MCF 10A (cell line): ENCODE results near the gene SMIM36. TPM values are rescaled to one million over a fixed set of nuclear protein-coding genes. Genes with fewer than 3 reads are reported as not detected.

Experiments used
- BruUV-seq: library from RNA; stranded (reverse); fragments of 400-500 nt; replicated peaks from 2 replicates; lab custom pipeline; 2021; lab: Mats Ljungman, UMichigan
- CTCF ChIA-PET: fragments of 300-600 bp; sonication (Branson Sonifier 250); formaldehyde crosslinking; extraction: SDS; loops from one replicate; lab custom pipeline; 2021; ENCODE audit warnings: antibody characterized with exemption, inconsistent platforms; lab: Yijun Ruan, JAX
- POLR2A ChIA-PET: fragments of 300-600, 350-650 bp; sonication (Branson Sonifier 250); formaldehyde crosslinking; extraction: SDS; loops from one replicate; lab custom pipeline; 2020; ENCODE audit warnings: antibody characterized with exemption, inconsistent platforms; lab: Yijun Ruan, JAX
- DNase-seq: peaks from one replicate; pipeline ENCODE4 v3.0.0-alpha.2; 2018; ENCODE audit not compliant: unreplicated experiment
- H3K27ac Mint-ChIP-seq: one replicate; pipeline ENCODE4 v1.8.0; 2022; ENCODE audit warnings: mild to moderate bottlenecking, low read depth, mixed read lengths; ENCODE audit not compliant: unreplicated experiment
- H3K27me3 Mint-ChIP-seq: one replicate; pipeline ENCODE4 v1.8.0; 2022; ENCODE audit warnings: mixed read lengths; ENCODE audit not compliant: insufficient read depth, unreplicated experiment
- H3K36me3 Mint-ChIP-seq: one replicate; pipeline ENCODE4 v1.8.0; 2022; ENCODE audit warnings: mild to moderate bottlenecking, moderate library complexity, mixed read lengths; ENCODE audit not compliant: insufficient read depth, unreplicated experiment
- H3K4me1 Mint-ChIP-seq: one replicate; pipeline ENCODE4 v1.8.0; 2022; ENCODE audit warnings: mixed read lengths; ENCODE audit not compliant: insufficient read depth, unreplicated experiment
- H3K4me3 Mint-ChIP-seq: one replicate; pipeline ENCODE4 v1.8.0; 2022; ENCODE audit warnings: mild to moderate bottlenecking, moderate library complexity, mixed read lengths; ENCODE audit not compliant: unreplicated experiment
- H3K9me3 Mint-ChIP-seq: one replicate; pipeline ENCODE4 v1.8.0; 2022; ENCODE audit warnings: mixed read lengths; ENCODE audit not compliant: unreplicated experiment
- CTCF ChIP-seq: fragments of 200-600 bp; IDR thresholded peaks from one replicate; pipeline ENCODE4 v1.8.0; 2022; ENCODE audit warnings: antibody characterized with exemption, mild to moderate bottlenecking; ENCODE audit not compliant: unreplicated experiment
- intact Hi-C: fragments of 100-400 bp; cut with micrococcal nuclease; formaldehyde crosslinking; loops from 2 replicates; pipeline ENCODE4 v1.14.1; 2022
- total RNA-seq: library from RNA; stranded (reverse); gene quantifications from 2 replicates; pipeline ENCODE4 v1.2.3, GENCODE V29; 2022

Gene SMIM36
- total RNA-seq, 1 experiment from 2014 or later: not detected

- POLR2A ChIA-PET: no interaction called here
- no TSS peak for BruUV-seq
- Mint-ChIP-seq H3K4me3 (no peak overlapping the region), H3K9me3 (no peaks in the 10 kb centered on the region), H3K4me1 (no peaks in the 10 kb centered on the region), H3K27me3 (no peaks in the 10 kb centered on the region), H3K36me3 (no peaks in the 10 kb centered on the region), H3K27ac (no peak overlapping the region)
- TF ChIP-seq CTCF: no peak
- DNase-seq: no peak
- CTCF ChIA-PET: interaction anchor here (0.5 kb wide), 1 partner anchor 10 kb away, joined by 4 read pairs; no protein-coding TSS in a partner anchor
- intact Hi-C loops: no loop called here
These were observed 67.3 kb downstream of the SMIM36 start for GRCh38 chr17:55443904-55444303.

- Mint-ChIP-seq H3K27ac (no peak overlapping the region), H3K27me3 (no peaks in the 10 kb centered on the region), H3K4me3 (no peak overlapping the region), H3K4me1 (no peaks in the 10 kb centered on the region), H3K36me3 (no peaks in the 10 kb centered on the region), H3K9me3 (no peaks in the 10 kb centered on the region)
- BruUV-seq: no TSS peak
- DNase-seq: no peak
- ChIA-PET CTCF (interaction anchor here (0.6 to 3.0 kb wide), 5 partner anchors 9 to 406 kb away, joined by 3 to 8 read pairs (median 4); no protein-coding TSS in a partner anchor), POLR2A (interaction anchor here (0.5 to 1.1 kb wide), 2 partner anchors 9 to 14 kb away, joined by 3 to 5 read pairs; no protein-coding TSS in a partner anchor)
- no peak for TF ChIP-seq CTCF
- intact Hi-C loops: no loop called here
These were observed 68.1 kb downstream of the SMIM36 start for GRCh38 chr17:55442953-55443683.

GRCh38 chr17:55442462-55442861 lies 68.8 kb downstream of the SMIM36 start:
- no peak overlapping the region for H3K4me3 Mint-ChIP-seq
- DNase-seq: no peak
- H3K27ac Mint-ChIP-seq: no peak overlapping the region
- no peaks in the 10 kb centered on the region for H3K4me1 Mint-ChIP-seq
- H3K36me3 Mint-ChIP-seq: no peaks in the 10 kb centered on the region
- no peaks in the 10 kb centered on the region for H3K27me3 Mint-ChIP-seq
- ChIA-PET CTCF (interaction anchor here (0.6 to 3.0 kb wide), 6 partner anchors 9 to 651 kb away, joined by 3 to 8 read pairs (median 4); no protein-coding TSS in a partner anchor), POLR2A (interaction anchor here (0.5 to 1.1 kb wide), 3 partner anchors 9 to 1411 kb away, joined by 3 to 5 read pairs (median 3); no protein-coding TSS in a partner anchor)
- H3K9me3 Mint-ChIP-seq: no peaks in the 10 kb centered on the region
- no TSS peak for BruUV-seq
- no peak for TF ChIP-seq CTCF
- intact Hi-C loops: no loop called here

GRCh38 chr17:55441544-55441943 lies 69.7 kb downstream of the SMIM36 start:
- peaks cover 5% of the 10 kb centered on the region for H3K4me1 Mint-ChIP-seq
- DNase-seq: no peak
- ChIA-PET CTCF (interaction anchor here (0.9 to 3.0 kb wide), 4 partner anchors 11 to 87 kb away, joined by 3 to 8 read pairs (median 4); no protein-coding TSS in a partner anchor), POLR2A (interaction anchor here (1.1 kb wide), 1 partner anchor 8 kb away, joined by 5 read pairs; no protein-coding TSS in a partner anchor)
- BruUV-seq: no TSS peak
- no peaks in the 10 kb centered on the region for H3K36me3 Mint-ChIP-seq
- H3K9me3 Mint-ChIP-seq: no peaks in the 10 kb centered on the region
- no peak overlapping the region for H3K27ac Mint-ChIP-seq
- H3K27me3 Mint-ChIP-seq: no peaks in the 10 kb centered on the region
- intact Hi-C loops: no loop called here
- TF ChIP-seq CTCF: no peak
- no peak overlapping the region for H3K4me3 Mint-ChIP-seq
